ENCODE results near the gene EXOC6B.

EXOC6B gene

GRCh38 chr2:72162574-72162973, 663.3 kb downstream of the EXOC6B start:
- no peak overlapping the region for H3K27ac ChIP-seq
- TF ChIP-seq CTCF (conservative IDR thresholded peaks at IDR 0.05): no peak

GRCh38 chr2:72159211-72159993, 666.4 kb downstream of the EXOC6B start:
- H3K27ac ChIP-seq: no peak overlapping the region
- TF ChIP-seq CTCF (conservative IDR thresholded peaks at IDR 0.05): no peak

- TF ChIP-seq CTCF (conservative IDR thresholded peaks at IDR 0.05): no peak
- no peak overlapping the region for H3K27ac ChIP-seq
Observed at GRCh38 chr2:72157871-72158771, 667.7 kb downstream of the EXOC6B start.

GRCh38 chr2:72156872-72157271, 669.0 kb downstream of the EXOC6B start:
- H3K27ac ChIP-seq: no peak overlapping the region
- no peak for TF ChIP-seq CTCF (conservative IDR thresholded peaks at IDR 0.05)

GRCh38 chr2:72155737-72156136, 670.1 kb downstream of the EXOC6B start:
- no peak for TF ChIP-seq CTCF (conservative IDR thresholded peaks at IDR 0.05)

GRCh38 chr2:72155151-72155550, 670.7 kb downstream of the EXOC6B start:
- TF ChIP-seq CTCF (conservative IDR thresholded peaks at IDR 0.05): no peak
- no peak overlapping the region for H3K27ac ChIP-seq

More at GRCh38 chr2:72155737-72156136, 670.1 kb downstream of the EXOC6B start:
- H3K27ac ChIP-seq: no peak overlapping the region

GRCh38 chr2:72154386-72154975, 671.4 kb downstream of the EXOC6B start:
- H3K27ac ChIP-seq: no peak overlapping the region
- TF ChIP-seq CTCF (conservative IDR thresholded peaks at IDR 0.05): no peak

Data from VCaP (cell line).